ENCODE measurements around the gene SCYGR5. TPM values are rescaled to one million over a fixed set of nuclear protein-coding genes. Genes with fewer than 3 reads are reported as not detected.
"Not testable (repeated sequence)": the region's sequence is repeated elsewhere in the genome, so short reads cannot be mapped to it uniquely, and the experiment has no call there.

SCYGR5 gene
- total RNA-seq, 6 donors from 2014 or later, result not detected

GRCh38 chr2:227671170-227671905 lies 4.7 kb downstream of the SCYGR5 start:
- peaks cover 0 to 3% (median 1%) of the 10 kb centered on the region in 4 donors for H3K4me1 ChIP-seq
- H3K27me3 ChIP-seq, result no peaks in the 10 kb centered on the region
- no peak overlapping the region for H3K4me3 ChIP-seq
- 48 to 53% methylated on average over 3 of the region's 3 CpGs for WGBS, 2 donors
- peak overlapping the region in 2 of 4 donors; percentile 18 to 53 for H3K27ac ChIP-seq
- H3K9me3 ChIP-seq, result no peaks in the 10 kb centered on the region
- ATAC-seq (ENCODE audit: low FRiP score in 2 of 2), result peak in 1 of 2 donors; percentile 12
- TF ChIP-seq, protein P1, sequence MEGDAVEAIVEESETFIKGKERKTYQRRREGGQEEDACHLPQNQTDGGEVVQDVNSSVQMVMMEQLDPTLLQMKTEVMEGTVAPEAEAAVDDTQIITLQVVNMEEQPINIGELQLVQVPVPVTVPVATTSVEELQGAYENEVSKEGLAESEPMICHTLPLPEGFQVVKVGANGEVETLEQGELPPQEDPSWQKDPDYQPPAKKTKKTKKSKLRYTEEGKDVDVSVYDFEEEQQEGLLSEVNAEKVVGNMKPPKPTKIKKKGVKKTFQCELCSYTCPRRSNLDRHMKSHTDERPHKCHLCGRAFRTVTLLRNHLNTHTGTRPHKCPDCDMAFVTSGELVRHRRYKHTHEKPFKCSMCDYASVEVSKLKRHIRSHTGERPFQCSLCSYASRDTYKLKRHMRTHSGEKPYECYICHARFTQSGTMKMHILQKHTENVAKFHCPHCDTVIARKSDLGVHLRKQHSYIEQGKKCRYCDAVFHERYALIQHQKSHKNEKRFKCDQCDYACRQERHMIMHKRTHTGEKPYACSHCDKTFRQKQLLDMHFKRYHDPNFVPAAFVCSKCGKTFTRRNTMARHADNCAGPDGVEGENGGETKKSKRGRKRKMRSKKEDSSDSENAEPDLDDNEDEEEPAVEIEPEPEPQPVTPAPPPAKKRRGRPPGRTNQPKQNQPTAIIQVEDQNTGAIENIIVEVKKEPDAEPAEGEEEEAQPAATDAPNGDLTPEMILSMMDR (IDR thresholded peaks at IDR 0.05), result no peak
- TF ChIP-seq EP300 (IDR thresholded peaks at IDR 0.05) (peak in 1 of 4 donors; percentile 39), POLR2A (IDR thresholded peaks at IDR 0.05) (no peak), POLR2AphosphoS5 (IDR thresholded peaks at IDR 0.05) (no peak)
- no peak for DNase-seq
- no peaks in the 10 kb centered on the region for H3K36me3 ChIP-seq

DNA sequence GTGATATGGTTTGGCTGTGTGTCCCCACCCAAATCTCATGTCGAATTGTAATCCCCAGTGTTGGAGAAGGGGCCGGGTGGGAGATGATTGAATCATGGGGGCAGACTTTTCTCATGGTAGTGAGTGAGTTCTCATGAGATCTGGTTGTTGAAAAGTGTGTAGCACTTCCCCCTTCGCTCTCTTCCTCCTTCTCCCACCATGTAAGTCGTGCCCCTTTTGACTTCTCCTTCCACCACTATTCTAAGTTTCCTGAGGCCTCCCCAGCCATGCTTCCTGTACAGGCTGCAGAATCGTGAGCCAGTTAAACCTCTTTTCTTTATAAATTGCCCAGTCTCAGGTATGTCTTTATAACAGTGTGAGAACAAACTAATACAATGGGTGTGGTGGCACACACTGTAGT lies 7.0 kb downstream of the SCYGR5 start:
- not testable (repeated sequence) for H3K4me3 ChIP-seq, H3K36me3 ChIP-seq, H3K27me3 ChIP-seq, H3K9me3 ChIP-seq, DNase-seq, H3K4me1 ChIP-seq
- H3K27ac ChIP-seq, result peak overlapping the region in 2 of 4 donors; percentile 11 to 31
- peak in 1 of 2 donors; percentile 39 for ATAC-seq (ENCODE audit: low FRiP score in 2 of 2)
- 62 to 67% methylated on average over 5 of the region's 5 CpGs for WGBS, 2 donors

DNA sequence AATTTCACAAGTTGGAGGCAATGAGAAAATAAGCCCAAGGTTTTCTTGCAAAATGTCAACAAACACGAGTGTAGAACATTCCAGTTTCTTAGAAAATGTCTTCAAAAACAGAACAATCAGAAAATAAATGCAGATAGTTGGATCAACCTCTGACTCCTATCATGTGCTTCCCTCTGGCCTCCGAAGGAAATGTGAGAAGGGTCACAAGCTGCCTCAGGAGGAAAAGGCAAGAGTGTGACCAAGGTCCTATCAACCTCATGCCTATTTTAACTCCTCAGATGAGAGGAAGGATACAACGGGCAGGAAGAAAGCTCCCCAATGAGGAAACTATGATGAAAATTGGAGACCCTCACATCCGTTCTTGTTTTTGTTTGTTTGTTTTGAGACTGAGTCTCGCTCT lies 7.9 kb downstream of the SCYGR5 start:
- no peaks in the 10 kb centered on the region for H3K27me3 ChIP-seq
- WGBS, 2 donors, result 62 to 63% methylated on average over 5 of the region's 5 CpGs
- TF ChIP-seq POLR2AphosphoS5 (IDR thresholded peaks at IDR 0.05) (no peak), EP300 (IDR thresholded peaks at IDR 0.05) (peak in 1 of 4 donors; percentile 3), POLR2A (IDR thresholded peaks at IDR 0.05) (no peak)
- TF ChIP-seq, protein P1 (IDR thresholded peaks at IDR 0.05), result no peak
- peak overlapping the region in 2 of 4 donors; percentile 42 to 50 for H3K27ac ChIP-seq
- H3K4me1 ChIP-seq, result peaks cover 0 to 3% (median 1%) of the 10 kb centered on the region in 4 donors
- peak in 1 of 2 donors; percentile 38 for ATAC-seq (ENCODE audit: low FRiP score in 2 of 2)
- DNase-seq, result no peak
- H3K9me3 ChIP-seq, result no peaks in the 10 kb centered on the region
- no peak overlapping the region for H3K4me3 ChIP-seq
- no peaks in the 10 kb centered on the region for H3K36me3 ChIP-seq

GRCh38 chr2:227677928-227678327 lies 11.3 kb downstream of the SCYGR5 start:
- DNase-seq (no peak), ATAC-seq (ENCODE audit: low FRiP score in 2 of 2) (no peak)
- TF ChIP-seq POLR2A (IDR thresholded peaks at IDR 0.05), result no peak
- no peak for TF ChIP-seq EP300 (IDR thresholded peaks at IDR 0.05)
- TF ChIP-seq POLR2AphosphoS5 (IDR thresholded peaks at IDR 0.05), result no peak
- TF ChIP-seq, protein P1 (IDR thresholded peaks at IDR 0.05), result no peak
- Histone ChIP-seq H3K27ac (no peak overlapping the region), H3K27me3 (no peaks in the 10 kb centered on the region), H3K4me3 (no peak overlapping the region), H3K9me3 (no peaks in the 10 kb centered on the region), H3K36me3 (no peaks in the 10 kb centered on the region), H3K4me1 (peaks cover 0 to 3% (median 0%) of the 10 kb centered on the region in 4 donors)
- 72 to 85% methylated on average over 3 of the region's 3 CpGs for whole genome bisulfite sequencing, 2 donors

DNA sequence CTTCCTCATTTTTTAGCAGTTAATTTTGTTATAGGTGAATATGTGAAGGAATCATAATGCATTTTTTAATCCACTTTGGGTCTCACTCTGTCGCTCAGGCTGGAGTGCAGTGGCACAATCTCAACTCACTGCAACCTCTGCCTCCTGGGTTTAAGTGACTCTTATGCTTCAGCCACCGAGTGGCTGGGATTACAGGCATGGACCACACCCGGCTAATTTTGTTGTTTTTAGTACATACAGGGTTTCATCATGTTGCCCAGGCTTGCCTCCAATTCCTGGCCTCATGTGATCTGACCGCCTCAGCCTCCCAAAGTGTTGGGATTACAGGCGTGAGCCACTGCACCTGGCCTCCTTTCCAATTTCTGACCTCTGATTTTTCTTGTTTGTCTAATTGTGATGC lies 17.7 kb downstream of the SCYGR5 start:
- peak in 1 of 2 donors; percentile 73 for ATAC-seq (ENCODE audit: low FRiP score in 2 of 2)
- peak in 1 of 2 donors; percentile 66 for DNase-seq
- H3K27ac ChIP-seq, result no peak overlapping the region
- no peak overlapping the region for H3K4me3 ChIP-seq
- no peaks in the 10 kb centered on the region for H3K9me3 ChIP-seq
- 63 to 65% methylated on average over 5 of the region's 5 CpGs for WGBS, 2 donors
- peaks cover 0 to 3% (median 0%) of the 10 kb centered on the region in 4 donors for H3K36me3 ChIP-seq
- H3K4me1 ChIP-seq, result no peaks in the 10 kb centered on the region
- TF ChIP-seq, protein P1 (IDR thresholded peaks at IDR 0.05), result no peak
- TF ChIP-seq POLR2A (IDR thresholded peaks at IDR 0.05), result no peak
- no peak for TF ChIP-seq EP300 (IDR thresholded peaks at IDR 0.05)
- no peak for TF ChIP-seq POLR2AphosphoS5 (IDR thresholded peaks at IDR 0.05)
- no peaks in the 10 kb centered on the region for H3K27me3 ChIP-seq
